Kidney (tissue), 14 donors: ENCODE results near the gene ZCCHC7. TPM values are rescaled to one million over a fixed set of nuclear protein-coding genes. Genes with fewer than 3 reads are reported as not detected.

ENCODE experiments used
- DNase-seq, 5 donors: peaks; one replicate each; pipeline ENCODE4 v3.0.0-alpha.2; 2013 to 2020
- FAIRE-seq: peaks from 2 replicates; lab custom pipeline; 2012; peaks lifted over from hg19 to GRCh38; lab: Jason Lieb, UNC
- H3K27ac ChIP-seq, 2 donors: one replicate each; pipeline ENCODE4 v1.7.0; 2013; ENCODE audit warnings: low read depth in 2 of 2, low read length in 2 of 2, inconsistent platforms in 1 of 2
- H3K27me3 ChIP-seq: one replicate; pipeline ENCODE4 v1.7.1; 2013; ENCODE audit warnings: low read length, inconsistent platforms; ENCODE audit not compliant: control insufficient read depth, insufficient read depth
- H3K36me3 ChIP-seq, 3 donors: one replicate each; pipeline versions ENCODE4 v1.7.0 to v1.7.1; 2013; ENCODE audit warnings: low read length in 3 of 3, control low read depth in 1 of 3, inconsistent platforms in 1 of 3; ENCODE audit not compliant: insufficient read depth in 3 of 3, control insufficient read depth in 2 of 3
- H3K4me1 ChIP-seq, 3 donors: one replicate each; pipeline versions ENCODE4 v1.7.0 to v1.7.1; 2013; ENCODE audit warnings: low read length in 3 of 3, inconsistent platforms in 1 of 3, low read depth in 1 of 3; ENCODE audit not compliant: control insufficient read depth in 2 of 3, insufficient read depth in 2 of 3
- H3K4me3 ChIP-seq, 3 donors: one replicate each; pipeline versions ENCODE4 v1.7.0 to v1.8.1; 2013; ENCODE audit warnings: low read length in 3 of 3, control low read depth in 1 of 3, inconsistent platforms in 1 of 3
- H3K9ac ChIP-seq, 3 donors: one replicate each; pipeline versions ENCODE4 v1.7.0 to v1.7.1; 2013; ENCODE audit warnings: low read length in 3 of 3, control low read depth in 1 of 3, inconsistent platforms in 1 of 3
- H3K9me3 ChIP-seq, 3 donors: one replicate each; pipeline versions ENCODE4 v1.7.0 to v1.7.1; 2013; ENCODE audit warnings: low read length in 3 of 3, control low read depth in 1 of 3, inconsistent platforms in 1 of 3; ENCODE audit not compliant: control insufficient read depth in 2 of 3, insufficient read depth in 1 of 3
- intact Hi-C: fragments of 100-400 bp; cut with DNase I; formaldehyde crosslinking; loops from one replicate; pipeline ENCODE4 v1.11.1; 2022
- polyA plus RNA-seq: library from polyadenylated mRNA; stranded (reverse); fragments of 350-450 nt; fragmentation: Illumina TruSeq; extraction: RNeasy Lipid Tissue Mini Kit (QIAGEN cat#74804); gene quantifications from one replicate; pipeline ENCODE4 v1.2.3, GENCODE V29; 2014; ENCODE audit warnings: low read depth, low replicate concordance; ENCODE audit not compliant: insufficient read depth
- total RNA-seq: library from RNA; stranded (reverse); fragmentation: NEBNext Ultra II Directional; extraction: Animal tissue kit (Norgen Biotek cat#: 25700); gene quantifications from one replicate; pipeline ENCODE4 v1.2.1, GENCODE V29; 2021
- TF ChIP-seq, protein P1 (sequence below): IDR thresholded peaks from 3 replicates; pipeline ENCODE4 v1.5.1; 2012; ENCODE audit warnings: mild to moderate bottlenecking, moderate library complexity, borderline replicate concordance; ENCODE audit not compliant: insufficient read depth; ENCODE audit errors: extremely low read depth
- donor health status: control.
- donor health status: control.
- donor health status: control.
- donor health status: control.
- donor health status: control.
- donor health status: DM: yes; HTN: yes; CAD: no.
- donor health status: Normal renal cell carcinoma (clear cell type).

Gene ZCCHC7
- total and polyA plus RNA-seq, 2 donors from 2014 or later = 7.2 to 22.3 TPM

DNA sequence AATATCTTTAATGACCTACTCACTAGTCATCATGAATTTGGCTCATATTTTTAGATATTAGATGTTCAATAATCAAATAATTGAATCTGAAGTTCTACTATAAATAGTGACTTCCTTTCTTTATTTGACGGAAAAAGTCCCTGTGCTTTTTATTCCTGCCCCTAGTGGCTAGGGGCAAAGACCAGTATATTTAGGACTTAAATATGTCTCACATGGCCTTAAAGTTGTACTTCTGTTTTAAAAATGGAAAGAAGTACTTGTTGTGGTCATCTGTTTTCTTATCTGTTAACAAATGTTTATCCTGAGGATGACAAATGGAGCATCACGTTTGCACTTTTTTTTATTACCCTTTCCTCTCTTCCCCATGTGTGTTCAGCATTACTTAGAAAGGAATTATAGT, 212.9 kb downstream of the ZCCHC7 start:
- Histone ChIP-seq H3K4me3 (no peak overlapping the region), H3K4me1 (no peaks in the 10 kb centered on the region), H3K27me3 (no peaks in the 10 kb centered on the region), H3K36me3 (no peaks in the 10 kb centered on the region), H3K27ac (no peak overlapping the region), H3K9me3 (no peaks in the 10 kb centered on the region), H3K9ac (no peak overlapping the region)
- TF ChIP-seq, protein P1, sequence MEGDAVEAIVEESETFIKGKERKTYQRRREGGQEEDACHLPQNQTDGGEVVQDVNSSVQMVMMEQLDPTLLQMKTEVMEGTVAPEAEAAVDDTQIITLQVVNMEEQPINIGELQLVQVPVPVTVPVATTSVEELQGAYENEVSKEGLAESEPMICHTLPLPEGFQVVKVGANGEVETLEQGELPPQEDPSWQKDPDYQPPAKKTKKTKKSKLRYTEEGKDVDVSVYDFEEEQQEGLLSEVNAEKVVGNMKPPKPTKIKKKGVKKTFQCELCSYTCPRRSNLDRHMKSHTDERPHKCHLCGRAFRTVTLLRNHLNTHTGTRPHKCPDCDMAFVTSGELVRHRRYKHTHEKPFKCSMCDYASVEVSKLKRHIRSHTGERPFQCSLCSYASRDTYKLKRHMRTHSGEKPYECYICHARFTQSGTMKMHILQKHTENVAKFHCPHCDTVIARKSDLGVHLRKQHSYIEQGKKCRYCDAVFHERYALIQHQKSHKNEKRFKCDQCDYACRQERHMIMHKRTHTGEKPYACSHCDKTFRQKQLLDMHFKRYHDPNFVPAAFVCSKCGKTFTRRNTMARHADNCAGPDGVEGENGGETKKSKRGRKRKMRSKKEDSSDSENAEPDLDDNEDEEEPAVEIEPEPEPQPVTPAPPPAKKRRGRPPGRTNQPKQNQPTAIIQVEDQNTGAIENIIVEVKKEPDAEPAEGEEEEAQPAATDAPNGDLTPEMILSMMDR = no peak
- DNase-seq (no peak), FAIRE-seq (peak; percentile 27)
- intact Hi-C loops = no loop called here

DNA sequence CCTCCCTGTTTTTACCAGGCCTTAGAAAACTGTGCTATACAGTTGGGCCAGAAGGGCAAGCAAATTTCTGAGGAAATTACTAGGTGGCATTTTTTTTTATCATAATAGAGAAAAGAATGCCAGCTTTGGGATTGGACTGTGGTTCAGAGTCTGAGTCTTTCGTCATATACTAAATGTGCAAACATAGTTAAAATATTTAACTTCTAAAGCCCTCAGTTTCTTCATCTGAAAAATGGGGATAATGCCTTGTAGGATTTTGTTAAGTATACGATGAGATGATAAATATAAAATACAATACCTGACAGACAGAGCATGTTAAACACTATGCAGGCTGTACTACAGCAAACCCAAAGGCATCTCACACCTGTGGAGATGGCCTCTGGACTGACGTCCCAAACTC, 214.9 kb downstream of the ZCCHC7 start:
- no peaks in the 10 kb centered on the region for H3K36me3 ChIP-seq
- no peak overlapping the region for H3K27ac ChIP-seq
- no peak overlapping the region for H3K9ac ChIP-seq
- no peaks in the 10 kb centered on the region for H3K27me3 ChIP-seq
- no peaks in the 10 kb centered on the region for H3K4me1 ChIP-seq
- no peak for FAIRE-seq
- intact Hi-C loops = no loop called here
- H3K9me3 ChIP-seq = no peaks in the 10 kb centered on the region
- DNase-seq = no peak
- no peak overlapping the region for H3K4me3 ChIP-seq
- TF ChIP-seq, protein P1 = no peak

- Histone ChIP-seq H3K27ac (no peak overlapping the region), H3K9ac (no peak overlapping the region), H3K4me3 (no peak overlapping the region), H3K36me3 (no peaks in the 10 kb centered on the region), H3K4me1 (no peaks in the 10 kb centered on the region), H3K27me3 (no peaks in the 10 kb centered on the region), H3K9me3 (no peaks in the 10 kb centered on the region)
- intact Hi-C loops = no loop called here
- no peak for FAIRE-seq
- TF ChIP-seq, protein P1 = no peak
- DNase-seq = no peak
Measured at GRCh38 chr9:37336150-37336549, 215.8 kb downstream of the ZCCHC7 start.

GRCh38 chr9:37337301-37337890, 217.0 kb downstream of the ZCCHC7 start:
- no peaks in the 10 kb centered on the region for H3K36me3 ChIP-seq
- H3K4me1 ChIP-seq = no peaks in the 10 kb centered on the region
- DNase-seq (peak in 1 of 5 donors; percentile 21), FAIRE-seq (no peak)
- no peaks in the 10 kb centered on the region for H3K27me3 ChIP-seq
- intact Hi-C loops = no loop called here
- H3K9ac ChIP-seq = no peak overlapping the region
- H3K27ac ChIP-seq = no peak overlapping the region
- no peaks in the 10 kb centered on the region for H3K9me3 ChIP-seq
- TF ChIP-seq, protein P1 = no peak
- H3K4me3 ChIP-seq = no peak overlapping the region
